A673 (cell line): ENCODE measurements around the gene SUCLG2. TPM values are rescaled to one million over a fixed set of nuclear protein-coding genes. Genes with fewer than 3 reads are reported as not detected.

Experiments used
- BruUV-seq: library from RNA; stranded (reverse); fragments of 400-500 nt; replicated peaks from 2 replicates; lab custom pipeline; 2021; lab: Mats Ljungman, UMichigan
- CTCF ChIA-PET: fragments of 300-600 bp; sonication (Branson Sonifier 250); formaldehyde crosslinking; loops from one replicate; lab custom pipeline; 2022; ENCODE audit warnings: antibody characterized with exemption; lab: Charles Lee
- POLR2A ChIA-PET: fragments of 300-600 bp; sonication (Branson Sonifier 250); formaldehyde crosslinking; loops from one replicate; lab custom pipeline; 2022; ENCODE audit warnings: antibody characterized with exemption; ENCODE audit not compliant: low non-redundant PET; lab: Charles Lee
- DNase-seq: peaks from one replicate; pipeline ENCODE4 v3.0.0-alpha.2; 2015; ENCODE audit warnings: low spot score
- H3K27ac ChIP-seq: fragments of 200-600 bp; sonication (generic); 2 replicates; pipeline ENCODE4 v1.5.1; 2016; ENCODE audit warnings: mixed run types, low read depth, mild to moderate bottlenecking, mixed read lengths, antibody characterized with exemption, low read length; ENCODE audit not compliant: poor library complexity, severe bottlenecking
- H3K27me3 ChIP-seq: fragments of 200-600 bp; sonication (generic); replicated peaks from 2 replicates; pipeline ENCODE4 v1.6.1; 2017; ENCODE audit warnings: mixed run types, low read depth, mild to moderate bottlenecking, mixed read lengths, antibody characterized with exemption, low read length; ENCODE audit not compliant: insufficient read depth, poor library complexity
- H3K36me3 ChIP-seq: fragments of 200-600 bp; sonication (generic); 2 replicates; pipeline ENCODE4 v1.6.1; 2016; ENCODE audit warnings: mixed run types, mild to moderate bottlenecking, mixed read lengths, antibody characterized with exemption, low read length; ENCODE audit not compliant: insufficient read depth, poor library complexity, severe bottlenecking
- H3K4me1 ChIP-seq: fragments of 200-600 bp; sonication (generic); 2 replicates; pipeline ENCODE4 v1.6.1; 2017; ENCODE audit warnings: mixed run types, mild to moderate bottlenecking, mixed read lengths, antibody characterized with exemption, low read length; ENCODE audit not compliant: insufficient read depth, poor library complexity, severe bottlenecking
- H3K4me3 ChIP-seq: fragments of 200-600 bp; sonication (generic); 2 replicates; pipeline ENCODE4 v1.5.1; 2016; ENCODE audit warnings: low read depth, mixed run types, mild to moderate bottlenecking, mixed read lengths, low read length; ENCODE audit not compliant: poor library complexity, severe bottlenecking
- H3K9me3 ChIP-seq: fragments of 200-600 bp; sonication (generic); 2 replicates; pipeline ENCODE4 v1.6.1; 2016; ENCODE audit warnings: mixed run types, low read depth, mild to moderate bottlenecking, mixed read lengths, antibody characterized with exemption, low read length; ENCODE audit not compliant: poor library complexity, severe bottlenecking
- CTCF ChIP-seq: fragments of 300-800, 200-600 bp; sonication (generic); conservative IDR thresholded peaks from 2 replicates; pipeline ENCODE4 v1.5.1; 2017; ENCODE audit warnings: low read depth, mild to moderate bottlenecking, antibody characterized with exemption, low read length, moderate library complexity, mixed read lengths
- EZH2 ChIP-seq: fragments of 200-600 bp; sonication (generic); IDR thresholded peaks from 2 replicates; pipeline ENCODE4 v1.6.1; 2017; ENCODE audit warnings: borderline replicate concordance, low read depth, mild to moderate bottlenecking, mixed read lengths, antibody characterized with exemption, low read length; ENCODE audit not compliant: poor library complexity, severe bottlenecking
- intact Hi-C: fragments of 100-400 bp; cut with micrococcal nuclease; formaldehyde crosslinking; loops from one replicate; pipeline ENCODE4 v1.10.0; 2022; ENCODE audit not compliant: unreplicated experiment
- total RNA-seq: library from RNA; stranded (reverse); gene quantifications from 2 replicates; pipeline ENCODE4 v1.2.3, GENCODE V29; 2021

SUCLG2 gene
- total RNA-seq, 1 experiment from 2014 or later = 7.4 TPM

DNA sequence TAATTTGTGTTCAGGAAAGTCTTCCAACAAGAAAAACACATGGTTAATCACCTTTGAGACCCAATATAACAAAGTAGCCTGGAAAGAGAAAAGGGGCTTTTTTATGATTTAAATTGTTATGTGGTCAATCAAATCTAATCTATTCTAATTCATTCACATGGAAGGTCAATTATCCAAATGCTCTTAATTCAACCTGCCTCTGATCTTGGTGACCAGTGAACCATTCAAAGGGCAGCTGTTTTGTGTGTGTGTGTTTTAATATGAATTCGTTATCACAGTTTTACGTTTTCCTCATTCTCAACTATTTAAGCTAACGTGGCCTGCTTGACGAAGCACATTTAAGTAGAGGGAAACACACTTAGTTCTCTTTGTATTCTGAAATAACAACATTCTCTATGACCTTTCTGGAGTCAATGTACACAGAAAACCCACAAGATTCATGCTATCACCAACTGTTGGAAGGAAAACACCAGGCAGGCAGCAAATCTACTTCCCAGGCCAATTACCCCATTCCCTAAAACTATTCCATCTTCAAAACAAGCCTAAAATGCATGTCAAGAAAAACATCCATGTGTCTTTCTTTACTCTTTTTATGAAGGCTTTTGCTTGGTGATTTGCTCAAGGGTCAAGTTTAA is 195.4 kb downstream of the SUCLG2 start:
- no peaks in the 10 kb centered on the region for H3K27me3 ChIP-seq

DNA sequence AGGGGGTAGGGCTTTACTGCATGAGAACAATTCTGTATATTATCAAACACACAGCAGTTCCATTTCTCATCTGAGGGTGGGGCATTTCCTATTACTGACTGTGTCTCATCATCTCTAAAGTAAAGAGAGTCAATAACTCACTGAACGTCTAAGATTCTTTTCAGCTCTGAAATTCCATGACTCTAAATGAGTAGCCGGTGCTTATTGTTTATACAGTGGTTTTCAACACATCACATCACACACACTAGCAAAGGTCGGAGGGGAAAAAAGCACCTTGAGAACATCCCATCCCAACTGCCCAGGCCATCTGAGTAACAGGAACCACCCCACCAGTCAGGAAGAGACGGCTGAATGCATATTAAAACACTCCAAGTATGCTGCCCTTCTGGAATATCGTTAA is 196.0 kb downstream of the SUCLG2 start:
- H3K36me3 ChIP-seq = no peaks in the 10 kb centered on the region
- POLR2A ChIA-PET = no interaction called here
- CTCF ChIA-PET = no interaction called here
- no TSS peak for BruUV-seq
- H3K27me3 ChIP-seq = no peaks in the 10 kb centered on the region
- no peak overlapping the region for H3K27ac ChIP-seq
- no peak for DNase-seq
- intact Hi-C loops = no loop called here
- H3K9me3 ChIP-seq = no peaks in the 10 kb centered on the region
- TF ChIP-seq CTCF (no peak), EZH2 (no peak)
- no peaks in the 10 kb centered on the region for H3K4me1 ChIP-seq
- H3K4me3 ChIP-seq = no peak overlapping the region

More for the DNA sequence above, 195.4 kb downstream of the SUCLG2 start:
- ChIA-PET CTCF (no interaction called here), POLR2A (no interaction called here)
- intact Hi-C loops = no loop called here
- Histone ChIP-seq H3K9me3 (no peaks in the 10 kb centered on the region), H3K27ac (no peak overlapping the region), H3K4me1 (no peaks in the 10 kb centered on the region), H3K4me3 (no peak overlapping the region), H3K36me3 (no peaks in the 10 kb centered on the region)
- BruUV-seq = no TSS peak
- TF ChIP-seq EZH2 (no peak), CTCF (no peak)
- DNase-seq = no peak

DNA sequence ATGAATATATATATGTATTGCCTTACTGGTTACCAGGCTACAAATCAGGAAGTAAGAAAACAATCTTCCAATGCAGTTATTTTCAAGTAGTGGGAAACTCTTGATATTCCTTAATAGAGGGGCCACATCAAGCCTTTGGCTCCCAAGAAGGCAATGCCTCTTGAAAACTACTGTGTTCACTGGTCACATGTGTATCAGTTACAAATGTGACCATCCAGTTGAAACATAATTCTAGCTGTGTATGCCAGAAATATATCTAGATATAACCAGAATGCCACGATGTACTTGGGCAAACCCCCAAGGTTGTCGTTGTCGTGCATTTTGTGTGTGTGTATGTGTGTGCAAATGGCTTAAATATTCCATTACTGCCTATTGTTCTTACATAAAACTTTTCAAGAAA is 200.8 kb downstream of the SUCLG2 start:
- H3K9me3 ChIP-seq = no peaks in the 10 kb centered on the region
- DNase-seq = no peak
- intact Hi-C loops = no loop called here
- no peaks in the 10 kb centered on the region for H3K36me3 ChIP-seq
- no peaks in the 10 kb centered on the region for H3K27me3 ChIP-seq
- H3K27ac ChIP-seq = no peak overlapping the region
- TF ChIP-seq CTCF = no peak
- no peak for TF ChIP-seq EZH2
- H3K4me1 ChIP-seq = no peaks in the 10 kb centered on the region
- H3K4me3 ChIP-seq = no peak overlapping the region
- no TSS peak for BruUV-seq
- ChIA-PET CTCF (no interaction called here), POLR2A (no interaction called here)
